NCI-H1105 treated with DMSO at 0.1 percent for 48 hours (cell line): ENCODE results near the gene CDH4.
A peak's percentile ranks its signal among the peaks of the same experiment; 100 is the strongest.

Experiments used
- DNase-seq: peaks from one replicate; lab custom pipeline; 2025; lab: John Stamatoyannopoulos, UW

CDH4 gene

GRCh38 chr20:61251529-61252393, at the start of gene CDH4:
CDH4 (plus strand) TSS chr20:61252261.
- peak; percentile 37 for DNase-seq

GRCh38 chr20:61203320-61203719, 48.7 kb upstream of the CDH4 start:
- DNase-seq, result peak; percentile 92

- no peak for DNase-seq
Observed at GRCh38 chr20:61204206-61204605, 47.9 kb upstream of the CDH4 start.

- DNase-seq, result no peak
Observed at GRCh38 chr20:61205769-61206168, 46.3 kb upstream of the CDH4 start.

GRCh38 chr20:61210862-61211261, 41.2 kb upstream of the CDH4 start:
- no peak for DNase-seq

- no peak for DNase-seq
Observed at GRCh38 chr20:61217848-61218247, 34.2 kb upstream of the CDH4 start.

- no peak for DNase-seq
Observed at GRCh38 chr20:61219021-61219431, 33.0 kb upstream of the CDH4 start.

GRCh38 chr20:61220131-61220530, 31.9 kb upstream of the CDH4 start:
- no peak for DNase-seq

- no peak for DNase-seq
Observed at GRCh38 chr20:61220626-61221325, 31.3 kb upstream of the CDH4 start.

GRCh38 chr20:61222699-61223098, 29.4 kb upstream of the CDH4 start:
- no peak for DNase-seq

GRCh38 chr20:61223121-61223520, 28.9 kb upstream of the CDH4 start:
- no peak for DNase-seq

- no peak for DNase-seq
Observed at GRCh38 chr20:61230166-61230565, 21.9 kb upstream of the CDH4 start.

GRCh38 chr20:61233590-61233989, 18.5 kb upstream of the CDH4 start:
- no peak for DNase-seq

- DNase-seq, result peak; percentile 76
Observed at GRCh38 chr20:61234224-61234890, 17.7 kb upstream of the CDH4 start.

GRCh38 chr20:61236713-61237112, 15.3 kb upstream of the CDH4 start:
- DNase-seq, result no peak

- DNase-seq, result no peak
Observed at GRCh38 chr20:61238813-61239212, 13.2 kb upstream of the CDH4 start.

GRCh38 chr20:61240814-61241213, 11.2 kb upstream of the CDH4 start:
- no peak for DNase-seq

GRCh38 chr20:61244213-61244612, 7.8 kb upstream of the CDH4 start:
- no peak for DNase-seq

GRCh38 chr20:61246269-61246668, 5.8 kb upstream of the CDH4 start:
- no peak for DNase-seq

- DNase-seq, result no peak
Observed at GRCh38 chr20:61249626-61250025, 2.4 kb upstream of the CDH4 start.

- no peak for DNase-seq
Observed at GRCh38 chr20:61252601-61253263, 671 bp downstream of the CDH4 start.

GRCh38 chr20:61253264-61253639, 1.2 kb downstream of the CDH4 start:
- DNase-seq, result peak; percentile 36
